Lung (tissue), 12 donors: ENCODE data around the gene ATP8B1. TPM values are rescaled to one million over a fixed set of nuclear protein-coding genes. Genes with fewer than 3 reads are reported as not detected.

Source experiments
- ATAC-seq: fragments of 200-7000 bp; cut with Tn5 transposase; one replicate; pipeline ENCODE4 v1.9.1; 2020; ENCODE audit warnings: moderate number of reproducible peaks; ENCODE audit not compliant: insufficient read depth, low FRiP score
- DNase-seq, 3 donors: peaks; one replicate each; pipeline ENCODE4 v3.0.0-alpha.2; 2013 to 2017
- H3K27ac ChIP-seq, 2 donors: one replicate each; pipeline ENCODE4 v1.5.1; 2013; ENCODE audit warnings: mild to moderate bottlenecking in 2 of 2, moderate library complexity in 2 of 2, control low read depth in 1 of 2, inconsistent platforms in 1 of 2, low read depth in 1 of 2, low read length in 1 of 2
- H3K27me3 ChIP-seq, 3 donors: one replicate each; pipeline ENCODE4 v1.5.1; 2013; ENCODE audit warnings: low read length in 2 of 3; ENCODE audit not compliant: control insufficient read depth in 3 of 3, insufficient read depth in 3 of 3
- H3K36me3 ChIP-seq, 4 donors: one replicate each; pipeline ENCODE4 v1.5.1; 2013; ENCODE audit warnings: low read length in 4 of 4, mild to moderate bottlenecking in 1 of 4, moderate library complexity in 1 of 4; ENCODE audit not compliant: control insufficient read depth in 4 of 4, insufficient read depth in 4 of 4
- H3K4me1 ChIP-seq, 5 donors: one replicate each; pipeline ENCODE4 v1.5.1; 2013; ENCODE audit warnings: low read length in 5 of 5, mild to moderate bottlenecking in 2 of 5, moderate library complexity in 1 of 5; ENCODE audit not compliant: control insufficient read depth in 5 of 5, insufficient read depth in 5 of 5
- H3K4me3 ChIP-seq: one replicate; pipeline ENCODE4 v1.5.1; 2013; ENCODE audit warnings: mild to moderate bottlenecking, control low read depth, moderate library complexity
- H3K9ac ChIP-seq, 2 donors: one replicate each; pipeline ENCODE4 v1.5.1; 2013; ENCODE audit warnings: low read length in 2 of 2, control low read depth in 1 of 2; ENCODE audit not compliant: insufficient read depth in 1 of 2
- H3K9me3 ChIP-seq, 4 donors: one replicate each; pipeline ENCODE4 v1.5.1; 2013; ENCODE audit warnings: low read length in 3 of 4, mild to moderate bottlenecking in 1 of 4, moderate library complexity in 1 of 4; ENCODE audit not compliant: control insufficient read depth in 4 of 4, insufficient read depth in 3 of 4
- CTCF ChIP-seq: IDR thresholded peaks from 2 replicates; pipeline ENCODE4 v1.5.1; 2012; ENCODE audit warnings: mild to moderate bottlenecking; ENCODE audit errors: control extremely low read depth, extremely low read depth
- WGBS, 2 donors: extraction: QIAGEN DNeasy Blood & Tissue Kit; methylation state at CpG; one replicate each; pipeline ENCODE4 v1.1.7; 2013; 5-methylcytosine and 5-hydroxymethylcytosine counted together
- polyA plus RNA-seq, 2 donors: library from polyadenylated mRNA; stranded (reverse); fragments of 200-250 nt; gene quantifications; one replicate each; pipeline ENCODE4 v1.2.1, GENCODE V29; 2013
- total RNA-seq, 2 donors: library from RNA; depleted of rRNA in 1 of 2; stranded (reverse); fragments of >200 nt in 1 of 2; gene quantifications; one replicate each; pipeline ENCODE4 v1.2.1, GENCODE V29; 2014 to 2021
- donor health status: control.
- donor health status: control.
- donor health status: Bipolar disorder and iron deficiency.
- donor health status: healthy.
- donor health status: DM: yes; HTN: yes; CAD: no.

The ATP8B1 gene
- total and polyA plus RNA-seq, 4 donors, result 7.3 to 42.0 (median 18.2) TPM

DNA sequence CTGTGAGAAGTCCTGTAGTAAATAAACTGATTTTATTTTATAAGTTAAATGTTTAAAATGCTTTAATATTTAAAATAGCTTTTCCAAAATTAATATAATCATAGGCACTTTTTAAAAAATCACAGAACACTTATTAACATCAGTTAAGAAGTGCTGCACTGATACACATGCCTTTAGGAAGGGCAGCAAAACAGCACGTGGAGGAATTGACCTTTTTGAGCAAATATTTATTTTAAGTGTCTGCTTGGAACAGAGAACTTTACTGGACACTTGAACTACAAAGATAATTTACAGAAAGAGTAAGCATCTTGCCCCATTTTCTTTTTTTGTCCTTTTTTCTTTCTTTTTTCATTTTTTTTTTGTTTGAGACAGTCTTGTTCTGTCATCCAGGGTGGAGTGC lies 93.8 kb downstream of the ATP8B1 start:
- no peaks in the 10 kb centered on the region for H3K9me3 ChIP-seq
- WGBS, 2 donors, result 42 to 72% methylated on average over 1 of the region's 1 CpG
- no peak for DNase-seq
- no peak for TF ChIP-seq CTCF
- H3K4me1 ChIP-seq, result peaks cover 0 to 6% (median 0%) of the 10 kb centered on the region in 5 donors
- no peak for ATAC-seq
- no peak overlapping the region for H3K4me3 ChIP-seq
- H3K27me3 ChIP-seq, result no peaks in the 10 kb centered on the region
- H3K27ac ChIP-seq, result no peak overlapping the region
- peaks cover 0 to 2% (median 0%) of the 10 kb centered on the region in 4 donors for H3K36me3 ChIP-seq
- no peak overlapping the region for H3K9ac ChIP-seq

DNA sequence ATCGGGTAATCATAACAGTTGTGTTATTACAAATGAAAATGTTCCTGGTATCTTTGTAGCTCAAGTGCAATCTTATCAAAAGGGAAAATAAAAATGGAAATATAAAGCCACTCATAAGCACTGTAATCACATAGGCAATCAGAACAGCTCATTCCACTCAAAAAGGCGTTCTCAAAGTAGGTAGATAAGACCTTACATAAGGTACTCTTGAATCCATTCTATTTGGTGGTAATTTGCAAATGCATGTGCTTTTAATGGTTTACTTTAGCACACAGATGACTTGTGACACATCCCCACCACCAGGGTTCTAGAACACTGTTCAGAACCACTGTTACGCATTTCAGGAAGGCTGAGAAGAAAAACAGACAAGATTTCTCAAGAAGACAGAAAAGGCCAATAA lies 94.8 kb downstream of the ATP8B1 start:
- H3K36me3 ChIP-seq, result peaks cover 0 to 2% (median 0%) of the 10 kb centered on the region in 4 donors
- 74 to 92% methylated on average over 3 of the region's 3 CpGs for WGBS, 2 donors
- no peak overlapping the region for H3K9ac ChIP-seq
- no peak for TF ChIP-seq CTCF
- no peaks in the 10 kb centered on the region for H3K27me3 ChIP-seq
- H3K4me3 ChIP-seq, result no peak overlapping the region
- DNase-seq (peak in 1 of 3 donors; percentile 14), ATAC-seq (no peak)
- peaks cover 0 to 6% (median 0%) of the 10 kb centered on the region in 5 donors for H3K4me1 ChIP-seq
- H3K27ac ChIP-seq, result no peak overlapping the region
- H3K9me3 ChIP-seq, result no peaks in the 10 kb centered on the region

- Histone ChIP-seq H3K4me3 (no peak overlapping the region), H3K27me3 (no peaks in the 10 kb centered on the region), H3K36me3 (peaks cover 0 to 8% (median 2%) of the 10 kb centered on the region in 4 donors), H3K4me1 (peaks cover 0 to 6% (median 0%) of the 10 kb centered on the region in 5 donors), H3K27ac (no peak overlapping the region), H3K9me3 (no peaks in the 10 kb centered on the region), H3K9ac (no peak overlapping the region)
- no peak for TF ChIP-seq CTCF
- DNase-seq (no peak), ATAC-seq (no peak)
- 87 to 89% methylated on average over 8 of the region's 8 CpGs for WGBS, 2 donors
Measured at GRCh38 chr18:57705832-57706595, 97.1 kb downstream of the ATP8B1 start.
